GM23338 (cell line): ENCODE measurements around the gene SLC24A4. TPM values are rescaled to one million over a fixed set of nuclear protein-coding genes. Genes with fewer than 3 reads are reported as not detected.

Experiments
- ATAC-seq: fragments of 200-7000 bp; cut with Tn5 transposase; 3 replicates; pipeline ENCODE4 v1.9.1; 2020
- DNase-seq: peaks from one replicate; pipeline ENCODE4 v3.0.0-alpha.2; 2015; ENCODE audit warnings: low spot score
- H2AFZ ChIP-seq: fragments of 200-600 bp; sonication (generic); 2 replicates; pipeline ENCODE4 v1.8.0; 2016; ENCODE audit warnings: antibody characterized with exemption, mild to moderate bottlenecking, moderate library complexity
- H3F3A ChIP-seq: fragments of 200-600 bp; sonication (generic); replicated peaks from 2 replicates; pipeline ENCODE4 v1.8.0; 2017; ENCODE audit warnings: antibody characterized with exemption, mixed run types, low read depth
- H3K27ac ChIP-seq: fragments of 200-600 bp; sonication (generic); 2 replicates; pipeline ENCODE4 v1.6.1; 2016; ENCODE audit warnings: low read depth
- H3K27me3 ChIP-seq: fragments of 200-600 bp; sonication (generic); 2 replicates; pipeline ENCODE4 v1.8.0; 2016; ENCODE audit warnings: mild to moderate bottlenecking, mixed run types, moderate library complexity; ENCODE audit not compliant: insufficient read depth
- H3K36me3 ChIP-seq: fragments of 200-600 bp; sonication (generic); 2 replicates; pipeline ENCODE4 v1.8.0; 2016; ENCODE audit warnings: mild to moderate bottlenecking; ENCODE audit not compliant: insufficient read depth
- H3K4me1 ChIP-seq: fragments of 200-600 bp; sonication (generic); 2 replicates; pipeline ENCODE4 v1.8.0; 2016; ENCODE audit warnings: mild to moderate bottlenecking, moderate library complexity; ENCODE audit not compliant: insufficient read depth
- H3K4me2 ChIP-seq: fragments of 200-600 bp; sonication (generic); 2 replicates; pipeline ENCODE4 v1.7.1; 2017; ENCODE audit warnings: mixed run types
- H3K4me3 ChIP-seq: fragments of 200-600 bp; sonication (generic); 2 replicates; pipeline ENCODE4 v1.6.1; 2016; ENCODE audit warnings: mixed run types
- H3K79me2 ChIP-seq: fragments of 200-600 bp; sonication (generic); replicated peaks from 2 replicates; pipeline ENCODE4 v1.8.0; 2017; ENCODE audit warnings: mild to moderate bottlenecking; ENCODE audit not compliant: insufficient read depth
- H3K9me2 ChIP-seq: fragments of 200-600 bp; sonication (generic); 2 replicates; pipeline ENCODE4 v1.8.0; 2017; ENCODE audit not compliant: insufficient read depth
- H4K20me1 ChIP-seq: fragments of 200-600 bp; sonication (generic); replicated peaks from 2 replicates; pipeline ENCODE4 v1.8.0; 2017; ENCODE audit warnings: mild to moderate bottlenecking; ENCODE audit not compliant: insufficient read depth
- H3K27ac Mint-ChIP-seq: 2 replicates; pipeline ENCODE4 v1.8.0; 2020; ENCODE audit warnings: inconsistent platforms, mild to moderate bottlenecking, moderate library complexity, mixed read lengths
- H3K27me3 Mint-ChIP-seq: 3 replicates; pipeline ENCODE4 v1.8.0; 2022; ENCODE audit warnings: low read depth, mild to moderate bottlenecking, moderate library complexity, mixed read lengths, inconsistent platforms; ENCODE audit not compliant: insufficient read depth, poor library complexity
- H3K36me3 Mint-ChIP-seq: 3 replicates; pipeline ENCODE4 v1.8.0; 2021; ENCODE audit warnings: low read depth, mild to moderate bottlenecking, inconsistent platforms, moderate library complexity, mixed read lengths
- H3K4me1 Mint-ChIP-seq: 3 replicates; pipeline ENCODE4 v1.8.0; 2020; ENCODE audit warnings: mild to moderate bottlenecking, inconsistent platforms, mixed read lengths
- H3K4me3 Mint-ChIP-seq: 3 replicates; pipeline ENCODE4 v1.8.0; 2021; ENCODE audit warnings: moderate library complexity, mild to moderate bottlenecking, inconsistent platforms, mixed read lengths
- H3K9me3 Mint-ChIP-seq: 3 replicates; pipeline ENCODE4 v1.8.0; 2020; ENCODE audit warnings: moderate library complexity, mild to moderate bottlenecking, inconsistent platforms, mixed read lengths
- CREB1 ChIP-seq: fragments of 250-450 bp; sonication (Bioruptor Pico); IDR thresholded peaks from 2 replicates; pipeline ENCODE4 v1.5.0; 2020; ENCODE audit warnings: low read depth, mild to moderate bottlenecking, moderate library complexity
- EZH2 ChIP-seq: fragments of 200-600 bp; sonication (generic); IDR thresholded peaks from one replicate; pipeline ENCODE4 v1.8.0; 2017; ENCODE audit warnings: antibody characterized with exemption, mild to moderate bottlenecking, low read depth; ENCODE audit not compliant: unreplicated experiment
- EZH2phosphoT487 ChIP-seq: fragments of 200-600 bp; sonication (generic); IDR thresholded peaks from one replicate; pipeline ENCODE4 v1.8.1; 2018; ENCODE audit warnings: antibody characterized with exemption; ENCODE audit not compliant: unreplicated experiment
- JUNB ChIP-seq: IDR thresholded peaks from one replicate; pipeline ENCODE4 v1.6.1; 2016; ENCODE audit warnings: antibody characterized with exemption; ENCODE audit not compliant: unreplicated experiment
- POLR2AphosphoS5 ChIP-seq: IDR thresholded peaks from 2 replicates; pipeline ENCODE4 v1.6.1; 2016; ENCODE audit warnings: antibody characterized with exemption, low read depth
- REST ChIP-seq: IDR thresholded peaks from one replicate; pipeline ENCODE4 v1.6.1; 2018; ENCODE audit warnings: antibody characterized with exemption; ENCODE audit not compliant: unreplicated experiment
- STAT1 ChIP-seq: IDR thresholded peaks from one replicate; pipeline ENCODE4 v1.6.1; 2016; ENCODE audit warnings: antibody characterized with exemption; ENCODE audit not compliant: unreplicated experiment
- ZNF331 ChIP-seq: fragments of 250-450 bp; sonication (Bioruptor Pico); IDR thresholded peaks from 2 replicates; pipeline ENCODE4 v1.5.0; 2020; ENCODE audit warnings: low read depth, mild to moderate bottlenecking, moderate library complexity
- polyA plus RNA-seq: library from polyadenylated mRNA; unstranded; fragments of >200 nt; fragmentation: Nextera tagmentation; extraction: Ambion mirVana; gene quantifications from 2 replicates; pipeline ENCODE4 v1.2.1, GENCODE V29; 2016
- total RNA-seq: library from RNA; depleted of rRNA; stranded (reverse); fragments of >200 nt; shearing (Covaris generic); gene quantifications from 2 replicates; pipeline ENCODE4 v1.2.3, GENCODE V29; 2014

Gene SLC24A4
- total and polyA plus RNA-seq, 2 experiments from 2014 or later, result 0.06 to 0.38 TPM

GRCh38 chr14:92321701-92322100 lies 1.3 kb upstream of the SLC24A4 start (continued):
- TF ChIP-seq REST (no peak), EZH2 (no peak), STAT1 (no peak)

- Histone ChIP-seq H3K79me2 (no peaks in the 10 kb centered on the region), H2AFZ (peak overlapping the region; percentile 99), H3K27ac (no peak overlapping the region), H3K4me3 (peak overlapping the region; percentile 73), H3F3A (no peaks in the 10 kb centered on the region), H4K20me1 (peaks cover 9% of the 10 kb centered on the region; the same call in 1 of the 2 replicates), H3K36me3 (no peaks in the 10 kb centered on the region), H3K27me3 (peaks cover 78% of the 10 kb centered on the region), H3K4me1 (peaks cover 9% of the 10 kb centered on the region; the same call in 1 of the 2 replicates), H3K9me2 (peaks cover 4% of the 10 kb centered on the region; the same call in 1 of the 2 replicates), H3K4me2 (peak overlapping the region; percentile 92)
- peaks cover 10% of the 10 kb centered on the region for H3K4me1 Mint-ChIP-seq
- H3K27ac Mint-ChIP-seq, result no peak overlapping the region
- H3K27me3 Mint-ChIP-seq, result peaks cover 51% of the 10 kb centered on the region
- TF ChIP-seq EZH2phosphoT487, result no peak
- TF ChIP-seq POLR2AphosphoS5, result no peak
- no peak for TF ChIP-seq CREB1 (CRISPR knock-in tag)
- TF ChIP-seq REST, result no peak
- no peak for TF ChIP-seq ZNF331 (CRISPR knock-in tag)
- TF ChIP-seq JUNB, result no peak
- no peak for TF ChIP-seq STAT1
- H3K9me3 Mint-ChIP-seq, result no peaks in the 10 kb centered on the region
- DNase-seq (peak; percentile 61), ATAC-seq (peak; percentile 24)
- no peaks in the 10 kb centered on the region for H3K36me3 Mint-ChIP-seq
- H3K4me3 Mint-ChIP-seq, result peak overlapping the region; percentile 74
Observed at GRCh38 chr14:92322516-92322915, 449 bp upstream of the SLC24A4 start.
